B cell (primary cell): Measurements from ENCODE around the gene PTGER3.

Experiments used
- CTCF ChIP-seq: fragments of 200-600 bp; IDR thresholded peaks from one replicate; pipeline ENCODE4 v1.8.0; 2022; ENCODE audit warnings: antibody characterized with exemption, mild to moderate bottlenecking
- EZH2 ChIP-seq: IDR thresholded peaks from 2 replicates; pipeline ENCODE4 v1.6.1; 2012; ENCODE audit warnings: borderline replicate concordance, low read depth, mild to moderate bottlenecking, moderate library complexity, low read length; ENCODE audit not compliant: insufficient read depth, poor library complexity, severe bottlenecking

DNA sequence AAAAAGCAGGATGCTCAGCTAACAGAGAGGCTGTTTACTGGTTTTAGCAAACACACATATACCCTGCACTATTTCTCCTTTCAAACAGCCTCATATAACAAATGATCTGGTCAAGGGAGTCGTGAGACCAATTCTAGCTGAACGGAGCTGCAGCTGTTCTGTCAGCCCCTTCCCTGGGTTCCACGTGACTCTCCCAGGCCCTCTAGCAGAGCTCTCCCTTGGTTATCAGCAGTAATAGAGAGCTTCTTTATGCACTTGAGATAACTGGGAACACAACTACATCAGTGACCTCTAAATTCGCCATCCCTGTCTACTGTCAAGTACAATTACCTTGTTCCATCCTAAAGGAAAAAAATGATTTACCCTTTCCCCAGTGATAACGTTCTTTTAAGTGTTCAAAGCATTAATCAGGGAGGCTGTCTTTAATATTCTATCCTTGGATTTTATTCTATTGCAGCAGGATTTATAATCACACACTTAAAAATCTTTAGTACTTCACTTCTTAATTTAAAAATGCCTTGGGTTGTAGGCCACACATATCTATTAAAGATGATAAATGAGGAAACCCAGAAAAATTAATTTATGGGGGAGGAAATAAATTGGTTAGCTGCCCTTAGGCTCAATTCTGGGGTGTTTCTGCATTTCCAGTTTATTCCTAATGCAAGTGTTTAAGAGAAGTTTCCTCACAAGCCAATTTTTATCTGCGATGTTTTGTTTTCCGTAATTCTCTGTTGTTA is 28.2 kb downstream of the PTGER3 start:
- TF ChIP-seq CTCF: no peak
- TF ChIP-seq EZH2: no peak
